Astrocyte (in vitro differentiated cells and primary cell): Measurements from ENCODE around the gene CORO7. TPM values are rescaled to one million over a fixed set of nuclear protein-coding genes. Genes with fewer than 3 reads are reported as not detected.

ENCODE experiments used
- DNase-seq: peaks from one replicate; pipeline ENCODE4 v3.0.0-alpha.2; 2010; ENCODE audit warnings: low read depth
- FAIRE-seq: peaks from 2 replicates; lab custom pipeline; 2011; peaks lifted over from hg19 to GRCh38; lab: Jason Lieb, UNC
- H2AFZ ChIP-seq: 2 replicates; pipeline ENCODE4 v1.6.0; 2012; ENCODE audit warnings: low read depth, low read length, inconsistent platforms
- H3K27ac ChIP-seq: 2 replicates; pipeline ENCODE4 v1.5.1; 2011; ENCODE audit warnings: low read depth, low read length, inconsistent platforms
- H3K27me3 ChIP-seq: 2 replicates; pipeline ENCODE4 v1.6.0; 2011; ENCODE audit warnings: low read length, inconsistent platforms; ENCODE audit not compliant: insufficient read depth
- H3K36me3 ChIP-seq: 2 replicates; pipeline ENCODE4 v1.5.1; 2011; ENCODE audit warnings: low read length, inconsistent platforms; ENCODE audit not compliant: insufficient read depth
- H3K4me1 ChIP-seq: 2 replicates; pipeline ENCODE4 v1.5.1; 2011; ENCODE audit warnings: low read length, inconsistent platforms; ENCODE audit not compliant: insufficient read depth
- H3K4me2 ChIP-seq: 2 replicates; pipeline ENCODE4 v1.6.0; 2012; ENCODE audit warnings: low read length, inconsistent platforms
- H3K4me3 ChIP-seq: 2 replicates; pipeline ENCODE4 v1.5.1; 2011; ENCODE audit warnings: low read depth, mild to moderate bottlenecking, low read length, inconsistent platforms; ENCODE audit not compliant: insufficient read depth
- H3K79me2 ChIP-seq: 2 replicates; pipeline ENCODE4 v1.6.0; 2012; ENCODE audit warnings: mild to moderate bottlenecking, low read length, inconsistent platforms; ENCODE audit not compliant: insufficient read depth
- H3K9ac ChIP-seq: 2 replicates; pipeline ENCODE4 v1.6.0; 2012; ENCODE audit warnings: mild to moderate bottlenecking, low read length, inconsistent platforms
- H3K9me3 ChIP-seq: 2 replicates; pipeline ENCODE4 v1.5.1; 2012; ENCODE audit warnings: low read depth, mild to moderate bottlenecking, low read length, inconsistent platforms; ENCODE audit not compliant: insufficient read depth
- H4K20me1 ChIP-seq: 2 replicates; pipeline ENCODE4 v1.6.0; 2012; ENCODE audit warnings: low read length, inconsistent platforms; ENCODE audit not compliant: insufficient read depth
- H3K27ac Mint-ChIP-seq: one replicate; pipeline ENCODE4 v1.8.0; 2021; ENCODE audit warnings: mild to moderate bottlenecking, mixed read lengths; ENCODE audit not compliant: unreplicated experiment
- H3K27me3 Mint-ChIP-seq: one replicate; pipeline ENCODE4 v1.8.0; 2021; ENCODE audit warnings: low read depth, mixed read lengths; ENCODE audit not compliant: unreplicated experiment
- H3K36me3 Mint-ChIP-seq: one replicate; pipeline ENCODE4 v1.8.0; 2021; ENCODE audit warnings: low read depth, mixed read lengths; ENCODE audit not compliant: unreplicated experiment
- H3K4me1 Mint-ChIP-seq: one replicate; pipeline ENCODE4 v1.8.0; 2021; ENCODE audit warnings: low read depth, mixed read lengths; ENCODE audit not compliant: unreplicated experiment
- H3K4me3 Mint-ChIP-seq: one replicate; pipeline ENCODE4 v1.8.0; 2021; ENCODE audit warnings: mild to moderate bottlenecking, moderate library complexity, mixed read lengths; ENCODE audit not compliant: unreplicated experiment
- H3K9me3 Mint-ChIP-seq: one replicate; pipeline ENCODE4 v1.8.0; 2021; ENCODE audit warnings: mild to moderate bottlenecking, mixed read lengths; ENCODE audit not compliant: unreplicated experiment
- EZH2 ChIP-seq: IDR thresholded peaks from 2 replicates; pipeline ENCODE4 v1.6.1; 2012; ENCODE audit warnings: mild to moderate bottlenecking, low read length, inconsistent platforms; ENCODE audit not compliant: insufficient read depth
- total RNA-seq: library from RNA; stranded (reverse); gene quantifications from 2 replicates; pipeline ENCODE4 v1.2.1, GENCODE V29; 2021
- TF ChIP-seq, protein P1 (sequence below): IDR thresholded peaks from 2 replicates; pipeline ENCODE4 v1.5.1; 2011; ENCODE audit warnings: low read depth, mild to moderate bottlenecking, inconsistent platforms, low read length, moderate library complexity; ENCODE audit not compliant: insufficient read depth

Gene CORO7
- total RNA-seq, 1 donor from 2014 or later = 26.4 TPM

- Mint-ChIP-seq H3K4me1 (no peaks in the 10 kb centered on the region), H3K27ac (no peak overlapping the region)
- DNase-seq = no peak
These were observed 15.3 kb downstream of the CORO7 start for GRCh38 chr16:4401094-4401501.

GRCh38 chr16:4399001-4399730 is 17.2 kb downstream of the CORO7 start:
- no peak overlapping the region for H3K4me2 ChIP-seq
- H3K27me3 Mint-ChIP-seq = no peaks in the 10 kb centered on the region
- no peak for DNase-seq
- H3K27ac ChIP-seq = no peak overlapping the region
- no peak for FAIRE-seq
- no peak overlapping the region for H3K9ac ChIP-seq
- no peak for TF ChIP-seq EZH2
- TF ChIP-seq, protein P1, sequence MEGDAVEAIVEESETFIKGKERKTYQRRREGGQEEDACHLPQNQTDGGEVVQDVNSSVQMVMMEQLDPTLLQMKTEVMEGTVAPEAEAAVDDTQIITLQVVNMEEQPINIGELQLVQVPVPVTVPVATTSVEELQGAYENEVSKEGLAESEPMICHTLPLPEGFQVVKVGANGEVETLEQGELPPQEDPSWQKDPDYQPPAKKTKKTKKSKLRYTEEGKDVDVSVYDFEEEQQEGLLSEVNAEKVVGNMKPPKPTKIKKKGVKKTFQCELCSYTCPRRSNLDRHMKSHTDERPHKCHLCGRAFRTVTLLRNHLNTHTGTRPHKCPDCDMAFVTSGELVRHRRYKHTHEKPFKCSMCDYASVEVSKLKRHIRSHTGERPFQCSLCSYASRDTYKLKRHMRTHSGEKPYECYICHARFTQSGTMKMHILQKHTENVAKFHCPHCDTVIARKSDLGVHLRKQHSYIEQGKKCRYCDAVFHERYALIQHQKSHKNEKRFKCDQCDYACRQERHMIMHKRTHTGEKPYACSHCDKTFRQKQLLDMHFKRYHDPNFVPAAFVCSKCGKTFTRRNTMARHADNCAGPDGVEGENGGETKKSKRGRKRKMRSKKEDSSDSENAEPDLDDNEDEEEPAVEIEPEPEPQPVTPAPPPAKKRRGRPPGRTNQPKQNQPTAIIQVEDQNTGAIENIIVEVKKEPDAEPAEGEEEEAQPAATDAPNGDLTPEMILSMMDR = no peak
- no peaks in the 10 kb centered on the region for H3K27me3 ChIP-seq
- H3K4me1 Mint-ChIP-seq = no peaks in the 10 kb centered on the region
- peaks cover 2% of the 10 kb centered on the region for H3K4me1 ChIP-seq
- H3K9me3 Mint-ChIP-seq = no peaks in the 10 kb centered on the region
- H3K27ac Mint-ChIP-seq = no peak overlapping the region
- H3K9me3 ChIP-seq = no peaks in the 10 kb centered on the region
- no peak overlapping the region for H3K4me3 Mint-ChIP-seq
- no peaks in the 10 kb centered on the region for H3K36me3 ChIP-seq
- H3K36me3 Mint-ChIP-seq = no peaks in the 10 kb centered on the region
- H4K20me1 ChIP-seq = peaks cover 15% of the 10 kb centered on the region
- no peak overlapping the region for H3K4me3 ChIP-seq
- H3K79me2 ChIP-seq = no peaks in the 10 kb centered on the region
- H2AFZ ChIP-seq = no peak overlapping the region

More at GRCh38 chr16:4401094-4401501, 15.3 kb downstream of the CORO7 start:
- Histone ChIP-seq H4K20me1 (peaks cover 22% of the 10 kb centered on the region), H3K36me3 (no peaks in the 10 kb centered on the region), H3K4me3 (no peak overlapping the region), H3K9me3 (no peaks in the 10 kb centered on the region), H3K4me1 (peaks cover 2% of the 10 kb centered on the region), H3K27me3 (no peaks in the 10 kb centered on the region), H3K79me2 (no peaks in the 10 kb centered on the region), H3K9ac (no peak overlapping the region), H2AFZ (no peak overlapping the region), H3K27ac (no peak overlapping the region), H3K4me2 (no peak overlapping the region)
- H3K36me3 Mint-ChIP-seq = peaks cover 6% of the 10 kb centered on the region
- H3K27me3 Mint-ChIP-seq = no peaks in the 10 kb centered on the region
- no peak overlapping the region for H3K4me3 Mint-ChIP-seq
- FAIRE-seq = no peak
- TF ChIP-seq EZH2 = no peak
- TF ChIP-seq, protein P1 = no peak
- no peaks in the 10 kb centered on the region for H3K9me3 Mint-ChIP-seq
